ENCODE measurements around the gene SYT17. TPM values are rescaled to one million over a fixed set of nuclear protein-coding genes. Genes with fewer than 3 reads are reported as not detected.

SYT17 gene
- polyA plus RNA-seq, 3 donors: 9.3 to 10.5 (median 9.4) TPM

- DNase-seq (ENCODE audit: extremely low read depth in 1 of 11, low read depth in 9 of 11, low spot score in 4 of 11): no peak
Measured at GRCh38 chr16:19188406-19188805, 20.4 kb downstream of the SYT17 start.

DNA sequence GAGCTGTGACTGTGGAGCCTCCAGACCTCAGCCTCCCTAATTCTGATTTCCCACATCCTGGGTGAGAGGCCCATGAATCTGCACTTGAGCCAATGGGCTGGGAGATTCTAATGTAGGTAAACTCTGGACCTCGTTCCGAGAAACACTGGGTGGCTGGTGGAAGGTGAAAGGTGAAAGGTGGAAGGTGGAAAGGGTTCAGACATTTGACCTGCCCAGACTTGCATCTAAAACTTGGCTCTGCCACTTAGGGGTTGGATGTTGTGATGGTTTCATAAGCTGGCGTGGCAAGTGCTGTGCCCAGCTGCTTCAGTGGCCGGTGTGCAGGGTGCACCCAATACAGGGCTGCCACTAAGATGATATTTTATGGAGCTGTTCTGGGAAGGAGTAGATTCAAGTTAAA is 24.8 kb downstream of the SYT17 start:
- no peak for DNase-seq (ENCODE audit: extremely low read depth in 1 of 11, low read depth in 9 of 11, low spot score in 4 of 11)

DNA sequence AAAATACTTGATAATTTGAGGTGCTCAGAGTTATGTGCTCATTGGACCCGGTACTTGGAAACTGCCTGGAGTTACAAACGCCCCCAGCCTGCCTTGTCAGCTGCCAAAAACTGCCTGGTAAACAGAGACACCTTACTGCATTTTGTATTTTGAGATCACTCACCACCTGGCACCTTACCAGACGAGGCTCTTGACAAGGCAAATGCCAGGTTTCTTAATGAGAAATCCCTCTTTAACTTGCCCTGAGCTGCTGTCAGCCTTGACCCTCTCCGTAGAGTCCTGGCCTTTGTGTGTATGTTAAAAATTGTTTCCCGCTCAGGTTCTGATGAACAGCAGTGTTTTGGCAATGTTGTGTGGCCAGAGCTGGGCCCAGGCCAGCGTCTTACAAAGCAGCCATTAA is 28.8 kb downstream of the SYT17 start:
- DNase-seq (ENCODE audit: extremely low read depth in 1 of 11, low read depth in 9 of 11, low spot score in 4 of 11): no peak

- DNase-seq (ENCODE audit: extremely low read depth in 1 of 11, low read depth in 9 of 11, low spot score in 4 of 11): no peak
Measured at GRCh38 chr16:19203374-19203966, 35.4 kb downstream of the SYT17 start.

DNA sequence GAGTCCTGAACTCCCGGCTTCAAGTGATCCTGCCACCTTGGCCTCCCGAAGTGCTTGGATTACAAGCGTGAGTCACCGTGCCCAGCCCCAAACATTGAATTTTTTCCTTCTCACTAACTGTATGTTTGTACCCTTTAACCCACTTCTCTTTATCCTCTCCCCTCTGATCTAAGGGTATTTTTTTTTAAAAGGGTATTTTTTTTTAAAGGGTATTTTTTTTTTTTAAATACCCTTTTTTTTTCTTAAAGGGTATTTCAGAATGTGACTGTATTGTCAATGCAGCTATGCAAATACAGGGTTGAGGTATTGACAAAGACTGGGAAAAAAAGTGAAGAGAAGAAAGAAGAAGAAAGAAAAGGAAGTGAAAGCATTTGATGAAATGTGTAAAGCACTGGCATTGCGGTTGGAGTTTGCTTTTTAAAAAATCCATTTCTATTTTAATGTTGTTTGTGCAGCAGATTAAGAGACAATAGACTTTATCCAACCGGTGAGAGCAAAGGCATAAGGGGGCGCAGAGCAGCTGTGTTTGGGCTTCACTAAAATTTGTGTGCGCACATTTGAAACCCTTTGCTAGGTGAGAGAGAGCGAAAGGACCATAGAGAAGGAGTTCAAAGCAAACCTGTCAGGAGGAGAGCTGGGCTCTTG is 42.4 kb downstream of the SYT17 start:
- no peak for DNase-seq (ENCODE audit: extremely low read depth in 1 of 11, low read depth in 9 of 11, low spot score in 4 of 11)

DNA sequence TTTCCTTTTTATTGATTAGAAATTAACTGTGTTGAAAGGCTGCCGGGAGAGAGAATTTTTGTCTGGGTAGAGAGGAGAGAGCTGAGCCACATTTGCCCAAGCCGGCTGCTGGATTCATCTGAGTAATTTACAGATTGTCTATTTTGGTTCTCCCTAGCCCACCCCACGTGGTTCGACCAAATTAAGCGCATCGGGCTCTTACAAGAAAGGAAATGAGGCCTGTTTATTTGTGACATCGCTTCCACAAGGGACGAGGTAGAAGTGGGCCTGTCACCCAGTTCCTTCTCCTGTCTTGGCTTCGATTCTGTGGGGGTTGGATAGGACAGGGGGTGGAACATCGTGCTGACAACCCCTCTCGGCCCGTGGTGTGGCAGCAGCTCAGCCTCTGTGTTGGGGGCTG is 42.9 kb downstream of the SYT17 start:
- DNase-seq (ENCODE audit: extremely low read depth in 1 of 11, low read depth in 9 of 11, low spot score in 4 of 11): no peak

GRCh38 chr16:19212059-19212458 is 44.0 kb downstream of the SYT17 start:
- DNase-seq (ENCODE audit: extremely low read depth in 1 of 11, low read depth in 9 of 11, low spot score in 4 of 11): no peak

DNA sequence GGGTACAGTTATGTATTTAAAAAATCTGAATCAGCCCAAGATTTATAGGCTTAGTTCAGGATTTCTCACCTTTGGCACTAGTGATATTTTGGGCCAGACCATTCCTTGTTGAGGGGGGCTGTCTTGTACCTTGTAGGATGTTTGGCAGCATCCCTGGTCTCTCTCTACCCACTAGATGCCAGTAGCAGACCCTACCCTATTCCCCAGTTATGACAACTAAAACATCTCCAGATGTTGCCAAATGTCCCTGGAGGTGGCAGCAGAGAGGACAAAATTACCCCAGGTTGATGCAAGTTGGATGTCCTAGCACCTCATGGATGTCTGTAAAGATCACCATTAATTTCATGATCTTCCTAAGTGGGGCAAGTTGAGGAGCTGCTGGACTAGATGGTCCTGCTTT is 45.8 kb downstream of the SYT17 start:
- DNase-seq (ENCODE audit: extremely low read depth in 1 of 11, low read depth in 9 of 11, low spot score in 4 of 11): no peak

DNA sequence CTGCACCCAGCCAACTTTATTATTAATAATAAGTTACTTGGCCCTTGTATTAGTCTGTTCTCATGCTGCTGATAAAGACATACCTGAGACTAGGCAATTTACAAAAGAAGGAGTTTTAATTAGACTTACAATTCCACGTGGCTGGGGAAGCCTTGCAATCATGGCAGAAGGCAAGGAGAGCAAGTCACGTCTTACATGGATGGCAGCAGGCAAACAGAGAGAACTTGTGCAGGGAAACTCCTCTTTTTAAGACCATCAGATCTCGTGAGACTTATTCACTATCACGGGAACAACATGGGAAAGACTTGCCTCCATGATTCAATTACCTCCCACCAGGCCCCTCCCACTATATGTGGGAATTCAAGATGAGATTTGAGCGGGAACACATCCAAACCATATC is 47.7 kb downstream of the SYT17 start:
- no peak for DNase-seq (ENCODE audit: extremely low read depth in 1 of 11, low read depth in 9 of 11, low spot score in 4 of 11)

- DNase-seq (ENCODE audit: extremely low read depth in 1 of 11, low read depth in 9 of 11, low spot score in 4 of 11): no peak
Measured at GRCh38 chr16:19218581-19218980, 50.5 kb downstream of the SYT17 start.

- DNase-seq (ENCODE audit: extremely low read depth in 1 of 11, low read depth in 9 of 11, low spot score in 4 of 11): no peak
Measured at GRCh38 chr16:19219836-19220235, 51.8 kb downstream of the SYT17 start.

GRCh38 chr16:19223235-19224170 is 55.5 kb downstream of the SYT17 start:
- no peak for DNase-seq (ENCODE audit: extremely low read depth in 1 of 11, low read depth in 9 of 11, low spot score in 4 of 11)

- no peak for DNase-seq (ENCODE audit: extremely low read depth in 1 of 11, low read depth in 9 of 11, low spot score in 4 of 11)
Measured at GRCh38 chr16:19225651-19226050, 57.6 kb downstream of the SYT17 start.

- DNase-seq (ENCODE audit: extremely low read depth in 1 of 11, low read depth in 9 of 11, low spot score in 4 of 11): no peak
Measured at GRCh38 chr16:19227643-19228042, 59.6 kb downstream of the SYT17 start.

GRCh38 chr16:19228052-19228451 is 60.0 kb downstream of the SYT17 start:
- no peak for DNase-seq (ENCODE audit: extremely low read depth in 1 of 11, low read depth in 9 of 11, low spot score in 4 of 11)

DNA sequence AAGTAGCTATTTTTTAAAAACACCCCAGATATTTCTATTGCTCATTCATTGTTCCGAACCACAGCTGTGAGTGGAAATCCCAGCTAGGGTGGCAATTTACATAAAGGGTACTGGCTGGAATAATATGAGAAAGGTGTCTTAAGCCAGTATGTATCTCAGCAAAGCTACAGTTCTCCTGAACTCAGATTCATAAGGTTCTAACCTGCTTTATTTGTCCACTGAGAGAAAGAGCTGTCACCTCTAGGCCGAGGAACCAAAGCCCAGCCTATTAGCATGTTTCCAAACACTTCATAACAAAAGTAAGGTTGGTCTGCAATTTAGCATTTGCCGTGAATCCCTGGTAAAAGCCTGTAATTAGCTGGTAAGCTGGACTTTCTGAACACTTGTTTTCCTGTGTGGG is 60.5 kb downstream of the SYT17 start:
- no peak for DNase-seq (ENCODE audit: extremely low read depth in 1 of 11, low read depth in 9 of 11, low spot score in 4 of 11)

- DNase-seq (ENCODE audit: extremely low read depth in 1 of 11, low read depth in 9 of 11, low spot score in 4 of 11): no peak
Measured at GRCh38 chr16:19230575-19230974, 62.5 kb downstream of the SYT17 start.

GRCh38 chr16:19231881-19232280 is 63.8 kb downstream of the SYT17 start:
- DNase-seq (ENCODE audit: extremely low read depth in 1 of 11, low read depth in 9 of 11, low spot score in 4 of 11): no peak

GRCh38 chr16:19232988-19233387 is 64.9 kb downstream of the SYT17 start:
- DNase-seq (ENCODE audit: extremely low read depth in 1 of 11, low read depth in 9 of 11, low spot score in 4 of 11): no peak

- no peak for DNase-seq (ENCODE audit: extremely low read depth in 1 of 11, low read depth in 9 of 11, low spot score in 4 of 11)
Measured at GRCh38 chr16:19235478-19235877, 67.4 kb downstream of the SYT17 start.

Data from renal cortex interstitium (tissue), 11 donors.